DND-41 (cell line): ENCODE data around the gene TESK1.

Experiments used
- ATAC-seq: fragments of 200-7000 bp; cut with Tn5 transposase; 3 replicates; pipeline ENCODE4 v1.9.1; 2021; ENCODE audit warnings: low read depth; ENCODE audit not compliant: insufficient read depth
- DNase-seq: peaks from one replicate; pipeline ENCODE4 v3.0.0-alpha.2; 2020
- H2AFZ ChIP-seq: 2 replicates; pipeline ENCODE4 v1.6.0; 2012; ENCODE audit warnings: low read depth, low read length
- H3K27ac ChIP-seq: 2 replicates; pipeline ENCODE4 v1.5.1; 2012; ENCODE audit warnings: low read length, inconsistent platforms
- H3K27me3 ChIP-seq: fragments of 200-600 bp; sonication (generic); 2 replicates; pipeline ENCODE4 v1.6.0; 2012; ENCODE audit warnings: low read length, mild to moderate bottlenecking, inconsistent platforms; ENCODE audit not compliant: insufficient read depth, poor library complexity
- H3K36me3 ChIP-seq: 2 replicates; pipeline ENCODE4 v1.5.1; 2012; ENCODE audit warnings: low read length, inconsistent platforms; ENCODE audit not compliant: insufficient read depth
- H3K4me1 ChIP-seq: 2 replicates; pipeline ENCODE4 v1.5.1; 2012; ENCODE audit warnings: mild to moderate bottlenecking, low read length; ENCODE audit not compliant: insufficient read depth
- H3K4me2 ChIP-seq: 2 replicates; pipeline ENCODE4 v1.6.0; 2012; ENCODE audit warnings: mild to moderate bottlenecking, moderate library complexity, low read length, inconsistent platforms; ENCODE audit not compliant: insufficient read depth
- H3K4me3 ChIP-seq, 2 experiments: fragments of 200-600 bp in 1 of 2; shearing (Covaris generic) in 1 of 2; 2 replicates each; pipeline ENCODE4 v1.5.1; 2012 to 2016; ENCODE audit warnings: inconsistent platforms in 2 of 2, low read length in 2 of 2, mild to moderate bottlenecking in 2 of 2, low read depth in 1 of 2, moderate library complexity in 1 of 2
- H3K79me2 ChIP-seq: 2 replicates; pipeline ENCODE4 v1.6.0; 2012; ENCODE audit warnings: low read length, inconsistent platforms; ENCODE audit not compliant: insufficient read depth
- H3K9ac ChIP-seq: 2 replicates; pipeline ENCODE4 v1.6.0; 2012; ENCODE audit warnings: low read depth, mild to moderate bottlenecking, inconsistent platforms, low read length, moderate library complexity
- H3K9me3 ChIP-seq: 2 replicates; pipeline ENCODE4 v1.5.1; 2012; ENCODE audit warnings: low read length, moderate library complexity, mild to moderate bottlenecking, inconsistent platforms; ENCODE audit not compliant: insufficient read depth, severe bottlenecking
- H4K20me1 ChIP-seq: 2 replicates; pipeline ENCODE4 v1.6.0; 2012; ENCODE audit warnings: low read length; ENCODE audit not compliant: insufficient read depth
- CTCF ChIP-seq: IDR thresholded peaks from 2 replicates; pipeline ENCODE4 v1.5.1; 2012; ENCODE audit warnings: borderline replicate concordance, low read length, moderate library complexity, mild to moderate bottlenecking; ENCODE audit not compliant: poor library complexity, severe bottlenecking; ENCODE audit errors: extremely low read depth
- EZH2 ChIP-seq: IDR thresholded peaks from 3 replicates; pipeline ENCODE4 v1.6.1; 2012; ENCODE audit warnings: borderline replicate concordance, low read depth, mild to moderate bottlenecking, moderate library complexity, low read length, inconsistent platforms; ENCODE audit not compliant: severe bottlenecking

Gene TESK1

DNA sequence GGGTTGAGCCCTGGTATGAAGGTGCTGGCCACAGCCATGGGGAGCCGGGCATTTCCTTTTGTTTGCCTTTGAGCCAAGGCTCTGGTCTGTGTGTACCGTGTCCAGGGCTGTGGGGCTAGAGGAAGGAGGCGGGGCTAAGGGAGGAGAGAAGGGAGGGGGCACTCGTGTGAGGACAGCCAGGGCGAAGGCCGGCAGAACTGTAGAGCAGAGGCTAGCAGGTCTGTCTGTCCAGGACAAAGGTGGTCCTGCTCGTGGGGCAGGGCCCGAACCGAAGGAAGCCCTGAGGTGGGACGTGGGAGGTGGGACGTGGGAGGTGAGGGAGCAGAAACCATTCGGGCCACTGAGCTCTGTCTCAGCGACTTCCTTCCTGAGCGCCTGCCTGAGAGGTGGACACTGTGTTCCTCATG lies 41.3 kb upstream of the TESK1 start:
- H3K4me3 ChIP-seq = no peak overlapping the region
- no peak overlapping the region for H2AFZ ChIP-seq
- H4K20me1 ChIP-seq = no peaks in the 10 kb centered on the region
- H3K27me3 ChIP-seq = no peaks in the 10 kb centered on the region
- no peaks in the 10 kb centered on the region for H3K79me2 ChIP-seq
- no peaks in the 10 kb centered on the region for H3K36me3 ChIP-seq
- ATAC-seq (no peak), DNase-seq (no peak)
- H3K4me2 ChIP-seq = no peak overlapping the region
- no peaks in the 10 kb centered on the region for H3K4me1 ChIP-seq
- TF ChIP-seq CTCF (no peak), EZH2 (no peak)
- no peak overlapping the region for H3K27ac ChIP-seq
- H3K9ac ChIP-seq = no peak overlapping the region
- no peaks in the 10 kb centered on the region for H3K9me3 ChIP-seq

- no peaks in the 10 kb centered on the region for H3K79me2 ChIP-seq
- no peak overlapping the region for H3K4me2 ChIP-seq
- H2AFZ ChIP-seq = no peak overlapping the region
- no peak for ATAC-seq
- no peak overlapping the region for H3K27ac ChIP-seq
- H3K4me3 ChIP-seq = no peak overlapping the region
- no peak for DNase-seq
- no peaks in the 10 kb centered on the region for H3K27me3 ChIP-seq
- no peaks in the 10 kb centered on the region for H3K9me3 ChIP-seq
- no peaks in the 10 kb centered on the region for H3K4me1 ChIP-seq
- no peak overlapping the region for H3K9ac ChIP-seq
- TF ChIP-seq CTCF (no peak), EZH2 (no peak)
- H3K36me3 ChIP-seq = no peaks in the 10 kb centered on the region
- no peaks in the 10 kb centered on the region for H4K20me1 ChIP-seq
Observed at GRCh38 chr9:35564658-35565061, 40.4 kb upstream of the TESK1 start.

- TF ChIP-seq EZH2 = no peak
- TF ChIP-seq CTCF = no peak
- DNase-seq = no peak
- H3K4me2 ChIP-seq = no peak overlapping the region
- no peak overlapping the region for H3K9ac ChIP-seq
- no peaks in the 10 kb centered on the region for H3K36me3 ChIP-seq
- no peak overlapping the region for H3K27ac ChIP-seq
- no peaks in the 10 kb centered on the region for H3K4me1 ChIP-seq
- H3K79me2 ChIP-seq = no peaks in the 10 kb centered on the region
- no peaks in the 10 kb centered on the region for H4K20me1 ChIP-seq
- H3K9me3 ChIP-seq = no peaks in the 10 kb centered on the region
- no peaks in the 10 kb centered on the region for H3K27me3 ChIP-seq
- no peak for ATAC-seq
- no peak overlapping the region for H3K4me3 ChIP-seq
- H2AFZ ChIP-seq = no peak overlapping the region
Observed at GRCh38 chr9:35566417-35566816, 38.6 kb upstream of the TESK1 start.

- DNase-seq = no peak
Observed at GRCh38 chr9:35568196-35568595, 36.9 kb upstream of the TESK1 start.

More at GRCh38 chr9:35568196-35568595, 36.9 kb upstream of the TESK1 start:
- no peak for TF ChIP-seq EZH2
- no peak for TF ChIP-seq CTCF
- no peaks in the 10 kb centered on the region for H3K4me1 ChIP-seq
- H2AFZ ChIP-seq = no peak overlapping the region
- no peak for ATAC-seq
- H3K9ac ChIP-seq = no peak overlapping the region
- no peaks in the 10 kb centered on the region for H3K27me3 ChIP-seq
- no peak overlapping the region for H3K27ac ChIP-seq
- H3K79me2 ChIP-seq = no peaks in the 10 kb centered on the region
- H3K9me3 ChIP-seq = no peaks in the 10 kb centered on the region
- no peak overlapping the region for H3K4me2 ChIP-seq
- H3K36me3 ChIP-seq = no peaks in the 10 kb centered on the region
- no peaks in the 10 kb centered on the region for H4K20me1 ChIP-seq
- H3K4me3 ChIP-seq = no peak overlapping the region
